AG09309 (cell line): ENCODE measurements around the gene HOXA11.

ENCODE experiments used
- DNase-seq: peaks from one replicate; pipeline ENCODE4 v3.0.0-alpha.2; 2010; ENCODE audit warnings: low read depth
- H3K4me3 ChIP-seq: 2 replicates; pipeline ENCODE4 v1.5.1; 2011; ENCODE audit warnings: mild to moderate bottlenecking, low read depth, low read length, moderate library complexity; ENCODE audit not compliant: control insufficient read depth
- TF ChIP-seq, protein P1 (sequence below): IDR thresholded peaks from 2 replicates; pipeline ENCODE4 v1.5.1; 2011; ENCODE audit warnings: mild to moderate bottlenecking, low read depth, low read length, inconsistent platforms; ENCODE audit not compliant: insufficient read depth, control insufficient read depth; ENCODE audit errors: missing control alignments

The HOXA11 gene

GRCh38 chr7:27201580-27202017 lies 16.6 kb upstream of the HOXA11 start:
- peak overlapping the region; percentile 78 for H3K4me3 ChIP-seq
- TF ChIP-seq, protein P1, sequence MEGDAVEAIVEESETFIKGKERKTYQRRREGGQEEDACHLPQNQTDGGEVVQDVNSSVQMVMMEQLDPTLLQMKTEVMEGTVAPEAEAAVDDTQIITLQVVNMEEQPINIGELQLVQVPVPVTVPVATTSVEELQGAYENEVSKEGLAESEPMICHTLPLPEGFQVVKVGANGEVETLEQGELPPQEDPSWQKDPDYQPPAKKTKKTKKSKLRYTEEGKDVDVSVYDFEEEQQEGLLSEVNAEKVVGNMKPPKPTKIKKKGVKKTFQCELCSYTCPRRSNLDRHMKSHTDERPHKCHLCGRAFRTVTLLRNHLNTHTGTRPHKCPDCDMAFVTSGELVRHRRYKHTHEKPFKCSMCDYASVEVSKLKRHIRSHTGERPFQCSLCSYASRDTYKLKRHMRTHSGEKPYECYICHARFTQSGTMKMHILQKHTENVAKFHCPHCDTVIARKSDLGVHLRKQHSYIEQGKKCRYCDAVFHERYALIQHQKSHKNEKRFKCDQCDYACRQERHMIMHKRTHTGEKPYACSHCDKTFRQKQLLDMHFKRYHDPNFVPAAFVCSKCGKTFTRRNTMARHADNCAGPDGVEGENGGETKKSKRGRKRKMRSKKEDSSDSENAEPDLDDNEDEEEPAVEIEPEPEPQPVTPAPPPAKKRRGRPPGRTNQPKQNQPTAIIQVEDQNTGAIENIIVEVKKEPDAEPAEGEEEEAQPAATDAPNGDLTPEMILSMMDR = no peak
- DNase-seq = no peak

- no peak for DNase-seq
- H3K4me3 ChIP-seq = peak overlapping the region; percentile 78
- TF ChIP-seq, protein P1 = no peak
Measured at GRCh38 chr7:27200761-27201579, 15.9 kb upstream of the HOXA11 start.

DNA sequence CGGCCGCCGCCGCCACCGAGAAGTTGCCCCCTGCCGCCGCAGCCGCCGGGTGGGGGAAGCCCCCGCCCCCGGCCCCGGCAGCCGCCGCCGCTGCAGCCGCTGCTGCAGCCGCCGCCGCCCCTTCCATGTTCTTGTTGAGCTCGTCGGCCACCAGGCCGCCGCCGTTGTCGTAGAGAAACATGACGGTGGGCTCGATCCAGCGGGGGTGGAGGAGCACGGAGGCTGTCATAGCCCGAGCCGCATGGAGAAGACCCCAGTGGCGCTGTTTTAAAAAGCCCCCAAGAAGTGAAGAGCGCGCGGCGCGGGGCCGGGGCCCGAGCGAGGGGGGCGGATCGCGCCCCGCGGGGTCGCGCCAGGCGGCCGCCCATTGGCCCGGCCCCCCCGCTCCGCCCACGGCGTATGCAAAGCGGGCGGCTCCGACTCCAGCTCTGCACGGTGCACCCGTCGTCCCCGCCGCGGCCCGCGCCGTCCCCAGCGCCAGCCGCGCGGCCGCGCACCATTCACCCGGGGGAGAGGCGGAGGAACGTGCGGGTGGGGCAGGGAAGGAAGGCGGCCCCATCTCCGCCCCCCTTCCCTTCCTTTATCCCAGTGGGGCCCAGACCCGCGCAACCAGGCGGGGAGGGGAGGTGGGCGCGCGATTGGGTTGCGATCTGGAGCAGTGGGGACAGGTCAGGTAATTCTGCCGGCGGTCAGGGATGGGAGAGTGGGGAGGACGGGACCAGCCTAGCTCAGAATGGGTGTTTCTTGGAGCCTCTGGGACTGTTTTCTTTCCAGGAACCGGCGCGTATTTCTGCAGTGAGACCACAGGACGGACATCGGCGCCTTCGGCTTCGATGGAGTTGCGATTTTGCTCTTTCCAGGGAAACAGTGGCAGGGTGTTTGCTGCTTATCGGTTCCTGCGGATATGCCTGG lies 15.1 kb upstream of the HOXA11 start, which contains the start of gene HOXA13:
HOXA13 (minus strand) TSS at position 243 of the 912 bp plus-strand sequence; CDS start at position 229, 14 bp downstream.
- H3K4me3 ChIP-seq = peak within 1 kb of the TSS; percentile 79
- no peak for DNase-seq
- TF ChIP-seq, protein P1 = no peak

DNA sequence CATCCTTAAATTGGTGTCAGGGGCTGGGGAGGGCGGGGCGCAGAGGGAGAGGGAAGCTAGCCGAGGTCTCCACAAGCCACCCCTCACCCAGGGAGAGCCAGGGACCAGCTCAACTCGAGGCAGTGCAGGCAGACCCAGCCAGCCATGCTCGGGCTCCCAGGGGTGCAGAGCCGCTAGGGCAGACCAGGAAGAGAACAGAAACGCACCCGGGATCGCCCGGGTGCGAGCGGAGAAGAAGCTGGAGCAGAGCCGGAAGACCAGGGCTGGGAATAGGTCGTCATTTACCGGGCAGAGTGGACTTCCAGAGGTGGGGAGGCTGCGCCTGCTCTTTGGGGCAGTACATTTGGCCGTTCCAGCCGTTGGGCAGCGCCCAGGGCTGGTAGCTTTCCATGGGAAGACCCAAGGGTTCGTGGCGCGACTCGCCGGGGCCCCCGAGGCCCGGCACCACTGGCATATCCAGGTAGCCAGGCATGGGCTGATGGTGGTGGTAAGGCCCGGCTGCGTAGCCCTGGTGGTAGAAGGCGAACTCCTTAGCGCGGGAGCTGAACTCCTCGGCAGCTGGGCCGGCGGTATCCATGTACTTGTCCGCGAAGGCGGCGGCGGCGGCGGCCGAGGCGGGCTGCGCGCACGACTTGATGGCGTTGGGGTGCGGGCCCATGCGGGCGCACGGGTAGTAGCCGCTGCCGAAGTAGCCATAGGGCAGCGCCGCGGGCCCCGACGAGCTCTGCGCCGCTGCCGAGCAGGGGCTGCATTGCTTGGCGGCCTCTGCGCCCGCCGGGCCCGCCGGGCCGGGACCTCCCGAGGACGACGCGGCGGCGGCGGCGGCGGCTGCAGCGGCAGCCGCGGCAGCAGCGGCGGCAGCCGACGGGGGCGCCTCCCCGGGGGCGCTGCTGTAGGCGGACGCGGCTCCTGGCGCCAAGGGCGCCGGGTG lies 14.1 kb upstream of the HOXA11 start:
- TF ChIP-seq, protein P1 = no peak
- DNase-seq = no peak
- peak overlapping the region; percentile 79 for H3K4me3 ChIP-seq

DNA sequence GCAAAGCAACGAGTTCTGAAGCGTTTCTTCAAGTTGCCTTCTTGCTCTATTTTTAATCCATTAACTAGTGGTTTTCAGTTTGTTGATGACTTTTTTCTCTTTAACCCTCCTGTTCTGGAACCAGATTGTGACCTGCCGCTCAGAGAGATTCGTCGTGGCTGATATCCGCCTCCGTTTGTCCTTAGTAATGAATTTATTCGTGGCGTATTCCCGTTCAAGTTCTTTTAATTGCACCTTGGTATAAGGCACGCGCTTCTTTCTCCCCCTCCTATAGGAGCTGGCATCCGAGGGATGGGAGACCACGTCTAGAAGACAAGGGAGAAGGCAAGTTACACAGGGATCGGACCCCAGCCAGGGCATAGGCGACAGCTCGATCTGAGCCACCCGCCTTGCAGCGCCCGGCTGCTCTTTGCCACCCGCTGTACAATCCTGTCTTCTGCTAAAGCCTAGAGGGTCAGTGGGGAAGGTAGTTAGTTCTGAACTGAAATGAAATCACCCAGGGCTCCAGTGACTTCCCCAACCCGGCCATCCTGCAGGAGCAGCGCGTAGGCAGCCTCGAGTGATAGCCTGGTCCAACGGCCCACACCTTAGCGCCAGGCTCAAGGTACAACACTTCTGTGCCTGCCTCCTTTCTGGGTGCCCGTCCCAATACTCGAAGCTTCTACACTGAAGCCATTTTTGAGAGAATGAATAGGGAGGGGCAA lies 13.3 kb upstream of the HOXA11 start:
- H3K4me3 ChIP-seq = peak overlapping the region; percentile 79
- TF ChIP-seq, protein P1 = no peak
- no peak for DNase-seq
